ENCODE data around the gene SLC35A5.
A peak's percentile ranks its signal among the peaks of the same experiment; 100 is the strongest.

The SLC35A5 gene

DNA sequence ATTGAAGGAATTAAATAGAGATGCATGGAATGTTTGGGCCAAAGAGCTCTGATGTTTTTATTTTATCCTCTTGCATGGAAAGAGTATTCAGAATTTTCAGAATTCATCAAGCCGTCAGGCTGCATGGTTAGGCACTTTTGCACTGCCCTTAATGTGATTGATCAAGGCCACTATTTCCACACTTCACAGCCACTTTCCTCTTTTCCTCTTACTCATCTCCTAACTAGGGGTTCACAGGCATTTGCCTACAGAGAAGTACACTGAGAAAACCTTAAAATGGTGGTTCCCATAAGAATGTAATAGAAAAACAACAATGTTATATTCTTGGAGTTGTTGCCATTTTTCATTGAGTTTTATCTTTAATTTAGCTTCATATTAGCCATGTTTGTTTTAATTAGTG, 10.9 kb downstream of the SLC35A5 start:
- no peak for DNase-seq (ENCODE audit: low spot score)

DNA sequence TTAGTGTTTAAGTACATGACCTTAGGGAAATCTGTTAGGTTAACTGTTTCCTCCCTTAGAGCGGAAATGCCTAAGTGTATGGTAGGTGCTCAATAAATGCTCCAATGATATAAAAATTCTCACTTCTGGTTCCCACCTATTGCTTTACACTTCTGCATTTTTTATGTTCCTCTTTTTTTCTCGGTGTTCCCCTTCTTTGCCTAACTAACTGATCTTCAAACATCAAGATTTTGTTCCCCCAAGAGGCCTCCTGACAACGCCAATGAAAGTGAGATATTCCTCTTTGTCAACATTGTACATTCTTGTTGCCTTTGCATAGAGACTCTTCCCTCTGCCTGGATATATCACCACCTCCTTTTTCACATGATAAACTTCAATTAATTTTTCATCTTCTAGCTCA, 17.4 kb downstream of the SLC35A5 start:
- no peak for DNase-seq (ENCODE audit: low spot score)

DNA sequence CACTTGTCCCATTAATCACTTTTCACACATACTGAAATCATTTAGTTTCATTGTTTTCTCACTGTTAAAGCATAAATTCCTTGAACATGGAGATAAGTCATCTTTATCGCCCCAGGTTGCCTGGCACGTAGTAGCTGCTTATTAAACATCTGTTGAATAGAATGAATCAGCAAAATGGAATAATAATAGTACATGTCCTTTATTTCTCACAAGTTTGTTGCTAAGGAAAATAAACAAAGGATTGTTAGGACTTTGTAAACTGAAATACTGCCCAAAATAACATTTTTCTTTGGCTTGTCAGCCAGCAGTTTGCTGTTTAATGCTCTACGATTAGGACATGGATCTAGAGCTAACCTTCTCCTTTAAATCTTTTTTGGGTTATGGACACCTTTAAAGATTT, 17.9 kb downstream of the SLC35A5 start:
- no peak for DNase-seq (ENCODE audit: low spot score)

- DNase-seq (ENCODE audit: low spot score) = peak; percentile 42
These were observed 20.5 kb downstream of the SLC35A5 start for GRCh38 chr3:112582244-112582874.

DNA sequence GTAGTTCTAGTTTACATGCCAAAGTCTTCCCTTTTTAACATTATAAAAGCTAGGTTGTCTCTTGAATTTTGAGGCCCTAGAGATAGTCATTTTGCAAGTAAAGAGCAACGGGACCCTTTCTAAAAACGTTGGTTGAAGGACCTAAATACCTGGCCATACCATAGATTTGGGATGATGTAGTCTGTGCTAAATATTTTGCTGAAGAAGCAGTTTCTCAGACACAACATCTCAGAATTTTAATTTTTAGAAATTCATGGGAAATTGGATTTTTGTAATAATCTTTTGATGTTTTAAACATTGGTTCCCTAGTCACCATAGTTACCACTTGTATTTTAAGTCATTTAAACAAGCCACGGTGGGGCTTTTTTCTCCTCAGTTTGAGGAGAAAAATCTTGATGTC, 21.3 kb downstream of the SLC35A5 start:
- DNase-seq (ENCODE audit: low spot score) = no peak

- DNase-seq (ENCODE audit: low spot score) = no peak
These were observed 23.9 kb downstream of the SLC35A5 start for GRCh38 chr3:112585782-112586181.

GRCh38 chr3:112587336-112587735, 25.5 kb downstream of the SLC35A5 start:
- DNase-seq (ENCODE audit: low spot score) = no peak

- DNase-seq (ENCODE audit: low spot score) = no peak
These were observed 31.4 kb downstream of the SLC35A5 start for GRCh38 chr3:112593258-112593657.

- DNase-seq (ENCODE audit: low spot score) = no peak
These were observed 33.0 kb downstream of the SLC35A5 start for GRCh38 chr3:112594856-112595255.

DNA sequence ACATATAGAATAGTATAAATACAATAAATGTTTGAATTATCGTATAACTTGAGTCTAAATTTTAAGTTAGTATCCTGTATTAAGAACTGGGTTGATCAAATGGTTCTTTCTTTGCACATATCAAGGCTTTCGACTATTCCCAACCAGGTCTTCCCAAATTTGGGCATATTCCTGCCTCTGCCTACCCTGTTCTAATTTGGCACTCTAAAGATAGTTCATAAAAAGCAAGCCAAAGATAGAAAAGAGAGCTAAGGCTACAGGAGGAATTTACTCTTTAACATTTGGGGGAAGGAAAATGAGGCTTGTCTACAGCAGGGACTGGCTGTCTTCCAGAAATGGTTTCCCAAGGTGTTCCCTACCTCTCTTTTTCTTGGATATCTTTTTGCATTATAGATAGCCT, 36.1 kb downstream of the SLC35A5 start:
- no peak for DNase-seq (ENCODE audit: low spot score)

DNA sequence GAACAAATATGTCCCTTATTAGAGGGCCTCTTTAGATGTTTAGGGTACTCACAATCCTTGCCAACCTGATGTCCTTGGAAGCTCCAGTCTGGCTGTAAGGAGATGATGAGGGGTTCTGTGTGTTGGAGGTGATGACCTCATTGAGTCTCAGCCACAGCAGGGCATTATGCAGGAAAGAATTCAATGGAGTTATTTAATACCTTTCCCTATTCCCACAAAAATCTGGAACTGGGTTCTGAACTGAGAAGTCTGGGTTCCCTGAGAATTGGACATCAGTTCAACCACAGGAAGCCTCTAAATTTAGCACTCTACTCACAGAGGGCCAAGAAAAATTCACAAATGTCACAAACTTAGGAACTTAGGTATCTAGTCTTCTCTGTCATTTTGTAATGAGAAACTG, 36.9 kb downstream of the SLC35A5 start:
- no peak for DNase-seq (ENCODE audit: low spot score)

- no peak for DNase-seq (ENCODE audit: low spot score)
These were observed 40.5 kb downstream of the SLC35A5 start for GRCh38 chr3:112602217-112602838.

DNA sequence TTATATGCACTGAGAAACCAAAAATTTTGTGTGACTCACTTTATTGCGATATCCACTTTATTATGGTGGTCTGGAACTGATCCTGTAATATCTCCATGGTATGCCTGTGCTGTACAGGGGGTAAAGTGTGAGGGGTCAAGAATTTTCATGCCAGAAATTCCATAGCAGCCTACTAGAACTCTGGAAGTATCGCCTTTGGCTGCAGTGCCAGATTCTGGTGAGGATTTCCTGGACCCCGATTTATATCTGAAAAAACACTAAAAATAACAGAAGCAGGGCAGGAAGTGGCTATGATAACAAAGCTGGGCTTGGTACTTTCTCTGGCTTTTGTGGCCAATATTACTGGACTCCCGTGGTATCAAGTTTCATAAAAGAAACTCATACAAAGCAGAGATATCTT, 42.7 kb downstream of the SLC35A5 start:
- no peak for DNase-seq (ENCODE audit: low spot score)

DNA sequence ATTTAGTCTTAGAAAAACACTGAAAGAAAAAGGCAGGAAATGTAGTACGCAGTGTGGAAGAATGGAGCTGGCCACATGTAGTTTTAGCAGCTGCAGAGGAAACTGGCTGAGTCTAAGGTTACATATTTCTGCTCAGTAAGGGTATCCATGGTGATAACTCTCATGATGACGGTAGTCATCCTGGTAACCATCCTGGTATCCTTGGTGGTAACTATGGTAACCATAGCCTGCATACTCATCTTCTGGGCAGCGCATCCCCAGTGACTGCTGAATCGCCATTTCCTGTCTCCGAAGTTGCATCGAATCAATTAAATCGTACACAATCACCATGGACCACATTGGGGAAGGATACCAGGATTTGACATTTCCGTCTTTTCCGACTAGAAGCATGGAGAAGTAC, 43.4 kb downstream of the SLC35A5 start:
- DNase-seq (ENCODE audit: low spot score) = no peak

GRCh38 chr3:112606098-112606497, 44.3 kb downstream of the SLC35A5 start:
- DNase-seq (ENCODE audit: low spot score) = no peak

GRCh38 chr3:112607863-112608262, 46.0 kb downstream of the SLC35A5 start:
- no peak for DNase-seq (ENCODE audit: low spot score)

DNA sequence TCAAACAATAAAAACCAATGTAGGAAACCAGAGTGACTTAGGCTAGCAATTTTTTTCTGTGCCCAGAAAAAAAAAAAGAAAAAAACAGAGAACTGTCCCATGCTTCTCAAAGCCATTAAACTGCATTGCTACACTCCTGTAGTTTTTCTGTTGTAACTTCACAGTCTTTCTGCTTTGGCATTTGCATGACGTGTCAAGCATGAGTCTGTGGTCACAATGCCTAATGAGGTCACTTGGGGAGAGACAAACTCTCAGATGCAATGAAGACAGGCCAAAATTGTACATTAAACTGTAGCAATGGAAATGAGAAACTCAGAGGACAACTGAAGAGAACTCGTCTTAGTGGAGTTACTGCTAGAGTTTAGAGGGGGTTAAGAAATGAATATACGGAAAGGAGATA, 48.3 kb downstream of the SLC35A5 start:
- DNase-seq (ENCODE audit: low spot score) = no peak

DNA sequence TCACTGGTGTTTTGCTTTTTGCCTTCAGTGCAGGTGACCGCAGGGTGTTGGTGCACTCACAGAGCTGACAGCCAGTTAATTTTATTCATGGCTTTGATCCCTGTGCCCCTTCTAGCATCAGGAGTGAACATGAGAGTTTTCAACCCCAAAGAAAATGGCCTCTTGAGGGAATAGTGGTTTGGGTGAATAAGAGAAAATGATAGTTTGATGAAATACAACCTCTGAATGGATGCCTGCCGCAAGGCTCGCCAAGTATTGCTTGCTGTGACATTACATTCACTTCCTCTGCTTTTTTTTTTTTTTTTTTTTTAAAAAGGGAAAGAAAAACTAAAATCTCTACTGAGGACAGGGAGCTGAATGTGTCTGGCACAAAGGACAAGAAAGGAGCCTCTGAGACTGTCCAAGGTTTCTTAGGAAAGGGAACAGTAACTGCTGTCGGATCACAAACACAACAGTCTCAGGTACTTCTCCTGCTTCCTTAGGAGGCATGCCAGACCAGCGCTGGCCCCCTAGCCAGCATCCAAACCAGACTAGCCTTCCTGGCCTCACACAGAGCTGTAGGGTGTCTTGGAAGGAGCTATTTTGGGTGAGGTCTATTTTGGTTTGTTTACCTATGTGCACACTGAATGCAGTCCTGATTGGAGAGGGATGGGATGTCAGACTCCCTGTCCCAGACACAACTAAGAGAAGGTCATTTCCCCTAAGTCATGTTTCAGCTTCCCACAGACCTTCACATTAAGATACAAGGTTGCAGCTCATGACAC, 50.1 kb downstream of the SLC35A5 start:
- DNase-seq (ENCODE audit: low spot score) = no peak

- peak; percentile 21 for DNase-seq (ENCODE audit: low spot score)
These were observed 54.3 kb downstream of the SLC35A5 start for GRCh38 chr3:112615989-112616731.

GRCh38 chr3:112617285-112617684, 55.4 kb downstream of the SLC35A5 start:
- no peak for DNase-seq (ENCODE audit: low spot score)

GRCh38 chr3:112619295-112619694, 57.5 kb downstream of the SLC35A5 start:
- DNase-seq (ENCODE audit: low spot score) = no peak

DNA sequence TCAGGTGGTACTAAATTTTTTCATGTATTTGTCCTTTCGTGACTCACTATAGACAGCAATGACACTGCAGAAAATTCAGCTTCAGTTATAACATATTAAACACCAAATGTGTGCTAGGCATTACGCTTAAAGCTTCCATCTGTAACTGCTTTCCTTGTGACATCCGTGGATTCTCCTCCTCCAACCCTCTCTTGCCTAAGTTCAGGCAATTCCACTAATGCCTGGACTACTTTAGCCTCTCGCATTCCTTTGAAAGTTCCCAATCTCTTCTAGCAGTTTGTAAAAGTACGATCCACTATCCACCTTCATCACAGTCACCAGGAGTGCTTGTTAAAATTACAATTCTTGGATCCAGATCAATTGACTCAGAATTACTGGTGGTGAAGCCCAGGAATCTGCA, 61.4 kb downstream of the SLC35A5 start:
- no peak for DNase-seq (ENCODE audit: low spot score)

DNA sequence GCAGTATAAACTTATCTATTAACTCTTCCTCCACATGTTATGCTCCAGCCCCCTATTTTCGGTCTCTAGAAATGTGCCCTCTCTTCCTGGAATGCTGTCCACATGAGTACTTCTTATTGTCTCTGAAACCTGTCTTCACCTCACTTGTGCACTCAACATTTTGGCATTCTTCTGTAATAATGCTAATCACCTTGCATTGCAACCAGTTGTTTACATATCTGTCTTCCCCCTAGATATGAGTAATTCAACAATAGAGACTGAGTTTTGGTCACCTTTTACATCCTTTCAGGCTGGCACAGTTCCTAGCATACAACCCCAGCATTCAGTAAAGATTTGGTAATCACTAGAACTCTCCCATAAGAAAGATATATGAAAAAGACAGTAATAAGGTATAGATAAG, 61.9 kb downstream of the SLC35A5 start:
- DNase-seq (ENCODE audit: low spot score) = no peak
